SK-N-SH treated with all-trans-retinoic acid at 6 μM for 48 hours (cell line): Measurements from ENCODE around the gene CSNK2A1.

Experiments used
- ARNTL ChIP-seq: fragments of 450-650 bp; formaldehyde crosslinking; IDR thresholded peaks from 2 replicates; pipeline ENCODE4 v1.5.0; 2020; ENCODE audit warnings: low read depth, mild to moderate bottlenecking, moderate library complexity, borderline replicate concordance
- PPARA ChIP-seq: fragments of 250-450 bp; sonication (Bioruptor Pico); IDR thresholded peaks from 2 replicates; pipeline ENCODE4 v1.5.0; 2020; ENCODE audit warnings: mild to moderate bottlenecking, borderline replicate concordance
- RARB ChIP-seq: fragments of 250-450 bp; sonication (Bioruptor Pico); IDR thresholded peaks from 2 replicates; pipeline ENCODE4 v1.8.0; 2021; ENCODE audit warnings: mild to moderate bottlenecking, moderate library complexity
- ZC3H10 ChIP-seq: fragments of 250-450 bp; sonication (Bioruptor Pico); IDR thresholded peaks from 2 replicates; pipeline ENCODE4 v1.5.1; 2021; ENCODE audit warnings: mild to moderate bottlenecking, moderate library complexity
- ZFP3 ChIP-seq: fragments of 250-450 bp; sonication (Bioruptor Pico); IDR thresholded peaks from 2 replicates; pipeline ENCODE4 v1.5.0; 2020; ENCODE audit warnings: mild to moderate bottlenecking, moderate library complexity
- ZFP30 ChIP-seq: fragments of 450-650 bp; formaldehyde crosslinking; IDR thresholded peaks from 2 replicates; pipeline ENCODE4 v1.5.0; 2022; ENCODE audit warnings: mild to moderate bottlenecking, moderate library complexity
- ZNF8 ChIP-seq: fragments of 450-650 bp; formaldehyde crosslinking; IDR thresholded peaks from 2 replicates; pipeline ENCODE4 v1.5.0; 2020; ENCODE audit warnings: mild to moderate bottlenecking, moderate library complexity
- TF ChIP-seq, protein P1 (sequence below): fragments of 250-450 bp; sonication (Bioruptor Pico); IDR thresholded peaks from 2 replicates; pipeline ENCODE4 v1.8.0; 2020; ENCODE audit warnings: mild to moderate bottlenecking, moderate library complexity, borderline replicate concordance
- TF ChIP-seq, protein P2 (sequence below): fragments of 250-450 bp; sonication (Bioruptor Pico); IDR thresholded peaks from 2 replicates; pipeline ENCODE4 v1.5.1; 2020; ENCODE audit warnings: low read depth, mild to moderate bottlenecking, moderate library complexity
- TF ChIP-seq, protein P3 (sequence below): fragments of 250-450 bp; sonication (Bioruptor Pico); IDR thresholded peaks from 2 replicates; pipeline ENCODE4 v1.5.0; 2020; ENCODE audit warnings: mild to moderate bottlenecking, moderate library complexity

DNA sequence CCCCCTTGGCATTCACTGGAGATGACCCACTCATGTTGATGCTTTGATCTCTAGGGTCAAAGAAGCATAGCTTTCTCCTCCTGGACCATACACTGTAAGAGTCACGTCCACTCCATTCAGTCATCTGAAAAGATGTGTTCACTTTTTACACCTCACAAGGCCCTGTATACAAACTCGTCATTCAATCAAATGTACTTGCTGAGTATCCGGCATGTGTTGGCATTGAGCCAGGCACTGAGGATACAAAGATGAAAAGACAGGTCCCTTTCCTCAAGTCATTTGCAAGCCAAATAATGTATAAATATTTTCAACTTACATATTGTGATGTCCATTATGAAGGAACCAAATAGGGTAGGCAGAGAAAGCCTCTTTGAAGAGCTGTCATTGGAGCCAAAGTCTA lies 32.6 kb upstream of the CSNK2A1 start:
- TF ChIP-seq ZNF8 (CRISPR knock-in tag) (no peak), ZFP30 (no peak), ZFP3 (no peak), ARNTL (CRISPR knock-in tag) (no peak), ZC3H10 (CRISPR knock-in tag) (no peak), RARB (no peak), PPARA (CRISPR knock-in tag) (no peak)
- TF ChIP-seq, protein P1, sequence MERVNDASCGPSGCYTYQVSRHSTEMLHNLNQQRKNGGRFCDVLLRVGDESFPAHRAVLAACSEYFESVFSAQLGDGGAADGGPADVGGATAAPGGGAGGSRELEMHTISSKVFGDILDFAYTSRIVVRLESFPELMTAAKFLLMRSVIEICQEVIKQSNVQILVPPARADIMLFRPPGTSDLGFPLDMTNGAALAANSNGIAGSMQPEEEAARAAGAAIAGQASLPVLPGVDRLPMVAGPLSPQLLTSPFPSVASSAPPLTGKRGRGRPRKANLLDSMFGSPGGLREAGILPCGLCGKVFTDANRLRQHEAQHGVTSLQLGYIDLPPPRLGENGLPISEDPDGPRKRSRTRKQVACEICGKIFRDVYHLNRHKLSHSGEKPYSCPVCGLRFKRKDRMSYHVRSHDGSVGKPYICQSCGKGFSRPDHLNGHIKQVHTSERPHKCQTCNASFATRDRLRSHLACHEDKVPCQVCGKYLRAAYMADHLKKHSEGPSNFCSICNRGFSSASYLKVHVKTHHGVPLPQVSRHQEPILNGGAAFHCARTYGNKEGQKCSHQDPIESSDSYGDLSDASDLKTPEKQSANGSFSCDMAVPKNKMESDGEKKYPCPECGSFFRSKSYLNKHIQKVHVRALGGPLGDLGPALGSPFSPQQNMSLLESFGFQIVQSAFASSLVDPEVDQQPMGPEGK (CRISPR knock-in tag) = no peak
- TF ChIP-seq, protein P2, sequence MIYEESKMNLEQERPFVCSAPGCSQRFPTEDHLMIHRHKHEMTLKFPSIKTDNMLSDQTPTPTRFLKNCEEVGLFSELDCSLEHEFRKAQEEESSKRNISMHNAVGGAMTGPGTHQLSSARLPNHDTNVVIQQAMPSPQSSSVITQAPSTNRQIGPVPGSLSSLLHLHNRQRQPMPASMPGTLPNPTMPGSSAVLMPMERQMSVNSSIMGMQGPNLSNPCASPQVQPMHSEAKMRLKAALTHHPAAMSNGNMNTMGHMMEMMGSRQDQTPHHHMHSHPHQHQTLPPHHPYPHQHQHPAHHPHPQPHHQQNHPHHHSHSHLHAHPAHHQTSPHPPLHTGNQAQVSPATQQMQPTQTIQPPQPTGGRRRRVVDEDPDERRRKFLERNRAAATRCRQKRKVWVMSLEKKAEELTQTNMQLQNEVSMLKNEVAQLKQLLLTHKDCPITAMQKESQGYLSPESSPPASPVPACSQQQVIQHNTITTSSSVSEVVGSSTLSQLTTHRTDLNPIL (CRISPR knock-in tag) = no peak
- TF ChIP-seq, protein P3, sequence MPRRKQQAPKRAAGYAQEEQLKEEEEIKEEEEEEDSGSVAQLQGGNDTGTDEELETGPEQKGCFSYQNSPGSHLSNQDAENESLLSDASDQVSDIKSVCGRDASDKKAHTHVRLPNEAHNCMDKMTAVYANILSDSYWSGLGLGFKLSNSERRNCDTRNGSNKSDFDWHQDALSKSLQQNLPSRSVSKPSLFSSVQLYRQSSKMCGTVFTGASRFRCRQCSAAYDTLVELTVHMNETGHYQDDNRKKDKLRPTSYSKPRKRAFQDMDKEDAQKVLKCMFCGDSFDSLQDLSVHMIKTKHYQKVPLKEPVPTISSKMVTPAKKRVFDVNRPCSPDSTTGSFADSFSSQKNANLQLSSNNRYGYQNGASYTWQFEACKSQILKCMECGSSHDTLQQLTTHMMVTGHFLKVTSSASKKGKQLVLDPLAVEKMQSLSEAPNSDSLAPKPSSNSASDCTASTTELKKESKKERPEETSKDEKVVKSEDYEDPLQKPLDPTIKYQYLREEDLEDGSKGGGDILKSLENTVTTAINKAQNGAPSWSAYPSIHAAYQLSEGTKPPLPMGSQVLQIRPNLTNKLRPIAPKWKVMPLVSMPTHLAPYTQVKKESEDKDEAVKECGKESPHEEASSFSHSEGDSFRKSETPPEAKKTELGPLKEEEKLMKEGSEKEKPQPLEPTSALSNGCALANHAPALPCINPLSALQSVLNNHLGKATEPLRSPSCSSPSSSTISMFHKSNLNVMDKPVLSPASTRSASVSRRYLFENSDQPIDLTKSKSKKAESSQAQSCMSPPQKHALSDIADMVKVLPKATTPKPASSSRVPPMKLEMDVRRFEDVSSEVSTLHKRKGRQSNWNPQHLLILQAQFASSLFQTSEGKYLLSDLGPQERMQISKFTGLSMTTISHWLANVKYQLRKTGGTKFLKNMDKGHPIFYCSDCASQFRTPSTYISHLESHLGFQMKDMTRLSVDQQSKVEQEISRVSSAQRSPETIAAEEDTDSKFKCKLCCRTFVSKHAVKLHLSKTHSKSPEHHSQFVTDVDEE = no peak
